HUDEP-2 (cell line): Measurements from ENCODE around the gene ZNF580.
A peak's percentile ranks its signal among the peaks of the same experiment; 100 is the strongest.

Experiments
- DNase-seq, 76 experiments: peaks; one replicate each; lab custom pipeline; 2025; ENCODE audit not compliant: unreplicated experiment in 76 of 76; lab: John Stamatoyannopoulos, UW

The ZNF580 gene

GRCh38 chr19:55674841-55675660 lies 34.2 kb downstream of the ZNF580 start, which contains the start of gene EPN1:
Gene EPN1, plus strand, starts transcription at chr19:55675226. Its CDS starts 3,402 bp downstream, at chr19:55678628.
- peak in 75 of 76 experiments; percentile 38 to 99 (median 98) for DNase-seq

GRCh38 chr19:55675661-55676354 lies 35.0 kb downstream of the ZNF580 start:
- peak in 1 of 76 experiments; percentile 29 for DNase-seq

GRCh38 chr19:55676383-55676782 lies 35.6 kb downstream of the ZNF580 start:
- DNase-seq: peak in 71 of 76 experiments; percentile 29 to 86 (median 64)

GRCh38 chr19:55676889-55677505 lies 36.2 kb downstream of the ZNF580 start:
- DNase-seq: no peak

- DNase-seq: no peak
Observed at GRCh38 chr19:55677572-55678028, 36.8 kb downstream of the ZNF580 start.

GRCh38 chr19:55678121-55678671 lies 37.4 kb downstream of the ZNF580 start:
- no peak for DNase-seq

GRCh38 chr19:55679343-55680257 lies 38.8 kb downstream of the ZNF580 start:
- no peak for DNase-seq

GRCh38 chr19:55680339-55681130 lies 39.7 kb downstream of the ZNF580 start:
- DNase-seq: no peak

- DNase-seq: no peak
Observed at GRCh38 chr19:55681131-55682092, 40.6 kb downstream of the ZNF580 start.

- no peak for DNase-seq
Observed at GRCh38 chr19:55683449-55684261, 42.9 kb downstream of the ZNF580 start.

- DNase-seq: no peak
Observed at GRCh38 chr19:55684946-55685681, 44.3 kb downstream of the ZNF580 start.

- no peak for DNase-seq
Observed at GRCh38 chr19:55685776-55686175, 45.0 kb downstream of the ZNF580 start.

GRCh38 chr19:55686311-55687050 lies 45.7 kb downstream of the ZNF580 start:
- no peak for DNase-seq

- no peak for DNase-seq
Observed at GRCh38 chr19:55687281-55688201, 46.7 kb downstream of the ZNF580 start.
